GM21619 (cell line): Measurements from ENCODE around the gene GPR68.

Source experiments
- ATAC-seq: cut with Tn5 transposase; IDR thresholded peaks from one replicate; pipeline ENCODE4 v1.9.1; 2021; ENCODE audit not compliant: unreplicated experiment

The GPR68 gene

DNA sequence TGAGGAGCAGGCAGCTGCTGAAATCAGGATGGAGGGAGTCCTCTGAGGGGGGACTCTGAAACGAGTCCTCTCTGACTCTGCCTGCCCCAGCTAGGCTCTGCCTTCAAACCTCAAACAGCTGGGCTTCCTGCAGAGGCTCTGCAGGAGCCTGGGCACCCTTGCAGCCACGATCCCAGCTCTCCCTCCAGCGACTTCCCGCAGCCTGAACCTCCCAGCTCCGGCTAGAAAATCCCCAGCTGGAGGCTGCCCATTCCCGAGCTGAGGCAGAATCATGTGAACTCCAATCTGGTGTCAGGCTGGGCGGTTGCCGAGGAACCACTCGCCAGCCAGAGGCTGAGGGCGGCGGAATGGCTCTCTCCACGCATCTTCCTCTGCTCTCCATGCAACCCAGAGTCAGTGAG, at the start of gene GPR68:
TSS of gene GPR68 (minus strand) at position 204 of the 401 bp plus-strand sequence. CDS start 9,654 bp downstream, outside the sequence.
- ATAC-seq, result no peak

- ATAC-seq, result no peak
These were observed 49.6 kb upstream of the GPR68 start for GRCh38 chr14:91294153-91294552.

DNA sequence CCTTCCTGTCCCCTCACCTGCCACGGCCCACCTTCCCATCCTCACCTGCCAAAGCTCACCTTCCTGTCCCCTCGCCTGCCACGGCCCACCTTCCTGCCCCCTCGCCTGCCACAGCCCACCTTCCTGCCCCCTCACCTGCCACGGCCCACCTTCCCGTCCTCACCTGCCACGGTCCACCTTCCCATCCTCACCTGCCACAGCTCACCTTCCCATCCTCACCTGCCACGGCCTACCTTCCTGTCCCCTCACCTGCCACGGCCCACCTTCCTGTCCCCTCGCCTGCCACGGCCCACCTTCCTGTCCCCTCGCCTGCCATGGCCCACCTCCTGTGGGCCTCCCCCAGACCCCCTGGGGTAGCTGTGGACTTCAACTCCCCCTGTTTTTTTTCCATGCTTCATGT, 48.8 kb upstream of the GPR68 start:
- no peak for ATAC-seq

- no peak for ATAC-seq
These were observed 48.0 kb upstream of the GPR68 start for GRCh38 chr14:91292491-91292890.

DNA sequence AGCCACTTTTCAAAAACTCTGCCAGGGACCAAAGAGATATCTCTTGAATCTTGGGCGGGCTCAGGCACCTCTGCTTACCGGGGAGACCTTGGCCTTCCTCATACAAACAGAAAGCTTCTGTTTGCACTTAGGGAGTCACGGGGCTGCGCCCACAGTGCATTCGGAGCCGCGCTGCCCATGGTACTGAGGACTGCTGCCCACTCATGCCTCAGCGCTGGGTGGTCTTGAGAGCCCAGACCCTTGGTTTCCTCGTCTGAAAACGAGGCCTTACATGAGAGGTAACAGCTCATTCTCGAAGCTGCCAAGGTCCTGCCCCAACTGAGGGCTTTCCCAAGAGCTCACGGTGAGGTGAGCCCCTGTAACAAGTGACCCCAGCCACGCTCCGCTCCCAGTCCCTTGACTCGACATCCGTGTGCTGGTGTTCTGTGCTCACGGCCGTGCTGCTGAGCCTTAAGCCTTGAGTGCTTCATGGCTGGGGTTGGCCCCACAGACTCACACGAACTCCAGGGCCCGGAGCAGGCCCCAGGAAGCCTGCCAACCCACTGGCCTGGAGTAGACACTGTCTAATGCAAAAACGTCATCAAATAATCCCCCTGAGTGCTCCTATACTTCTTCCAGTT, 47.4 kb upstream of the GPR68 start:
- ATAC-seq, result no peak

DNA sequence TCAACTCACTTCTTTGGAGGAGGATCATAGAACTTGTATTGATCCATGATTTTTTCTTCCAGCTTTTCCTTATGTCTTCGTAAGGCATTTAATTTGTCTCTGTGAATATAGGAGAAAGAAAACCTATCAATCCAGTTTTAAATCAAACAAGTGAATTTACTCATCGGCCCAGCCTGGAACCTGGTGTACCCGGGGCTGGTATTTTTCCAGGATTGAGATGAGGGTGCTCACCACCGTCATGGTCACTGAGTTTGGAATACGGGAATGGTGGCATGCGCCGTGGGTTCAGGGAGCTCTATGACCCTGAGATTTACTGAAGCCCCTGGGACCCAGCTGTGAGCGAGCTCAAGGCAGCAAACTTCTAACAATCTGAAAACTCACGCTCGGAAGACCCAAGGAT, 46.5 kb upstream of the GPR68 start:
- no peak for ATAC-seq

DNA sequence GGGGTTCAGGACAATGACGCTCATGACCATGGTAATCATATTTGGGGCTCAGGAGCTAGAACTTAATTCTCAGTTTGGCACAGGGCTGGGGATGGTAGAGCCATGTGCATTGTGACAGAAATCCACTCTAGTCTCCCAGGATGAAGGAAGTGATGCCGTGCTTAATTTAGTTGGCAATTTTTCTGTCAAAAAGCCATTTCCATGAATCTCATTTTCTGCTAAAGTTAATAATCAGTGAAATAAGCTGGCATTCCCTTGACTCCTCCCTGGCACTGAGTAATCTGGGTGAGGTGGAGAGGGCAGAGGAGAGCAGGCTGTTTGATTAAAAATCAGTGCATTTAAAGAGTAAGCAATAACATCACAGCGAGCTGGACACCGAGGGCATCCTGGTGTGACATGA, 45.0 kb upstream of the GPR68 start:
- ATAC-seq, result no peak

DNA sequence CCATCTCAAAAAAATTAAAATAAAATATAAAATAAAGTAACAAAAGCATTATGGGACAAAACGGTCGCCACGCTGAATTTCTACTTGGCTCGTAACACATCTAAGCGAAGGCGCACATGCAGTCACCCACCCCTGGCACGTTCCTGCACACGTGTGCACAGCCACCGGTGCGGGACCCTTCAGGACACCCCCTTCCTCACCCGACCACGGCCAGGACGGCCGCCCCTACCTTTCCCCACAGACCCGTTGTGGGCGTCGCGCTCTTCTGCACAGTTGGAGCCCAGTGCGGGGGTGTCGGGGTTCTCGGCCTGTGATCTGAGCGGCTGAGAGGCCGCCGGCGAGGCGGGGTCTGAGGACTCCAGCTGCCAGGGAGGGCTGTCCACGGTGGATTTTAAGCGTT, 44.4 kb upstream of the GPR68 start:
- ATAC-seq, result no peak

- no peak for ATAC-seq
These were observed 42.0 kb upstream of the GPR68 start for GRCh38 chr14:91286530-91286937.

- ATAC-seq, result no peak
These were observed 40.5 kb upstream of the GPR68 start for GRCh38 chr14:91284791-91285548.

GRCh38 chr14:91284146-91284790, 39.8 kb upstream of the GPR68 start:
- ATAC-seq, result no peak

DNA sequence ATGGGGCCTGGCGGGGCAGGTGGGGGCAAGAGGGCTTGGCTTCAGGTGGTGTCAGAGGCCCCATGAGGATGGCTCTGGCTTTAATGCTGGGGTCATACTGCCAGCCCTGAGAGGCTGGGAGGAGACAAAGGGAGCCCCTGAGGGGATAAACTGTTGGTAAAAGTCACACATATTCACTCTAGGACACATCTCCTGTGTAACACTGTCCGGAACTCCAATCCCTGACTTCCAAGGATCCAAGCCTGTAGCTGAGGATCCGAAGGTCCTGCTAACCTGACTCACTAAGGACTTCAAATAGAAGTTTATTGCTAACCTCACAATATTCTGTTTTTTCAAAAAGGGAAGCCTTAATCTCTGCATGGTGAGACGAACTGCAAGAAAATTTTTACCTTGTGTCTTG, 39.2 kb upstream of the GPR68 start:
- ATAC-seq, result no peak

- no peak for ATAC-seq
These were observed 38.6 kb upstream of the GPR68 start for GRCh38 chr14:91282954-91283645.

- no peak for ATAC-seq
These were observed 36.8 kb upstream of the GPR68 start for GRCh38 chr14:91281346-91281745.

DNA sequence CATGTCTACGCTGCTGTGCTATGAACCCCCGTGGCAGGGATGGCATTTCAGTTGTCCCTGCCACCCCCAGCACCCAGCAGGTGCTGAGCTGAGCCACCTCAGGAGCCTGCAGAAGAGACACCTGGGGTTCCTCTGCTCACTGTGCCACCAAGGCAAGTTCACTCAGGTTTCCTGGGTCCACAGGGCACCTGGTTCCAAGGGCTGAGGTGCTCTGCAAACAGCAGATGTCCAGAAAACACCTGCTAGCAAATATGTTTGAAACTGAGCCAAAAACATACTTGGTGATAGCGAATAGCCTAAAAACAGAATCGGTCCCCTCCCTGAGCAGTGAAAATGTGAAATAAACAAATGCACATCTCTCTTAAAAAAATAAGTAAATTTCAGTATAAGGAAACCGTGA, 35.6 kb upstream of the GPR68 start:
- no peak for ATAC-seq

- ATAC-seq, result no peak
These were observed 34.9 kb upstream of the GPR68 start for GRCh38 chr14:91279354-91279753.

GRCh38 chr14:91278383-91278715, 33.8 kb upstream of the GPR68 start:
- ATAC-seq, result no peak

DNA sequence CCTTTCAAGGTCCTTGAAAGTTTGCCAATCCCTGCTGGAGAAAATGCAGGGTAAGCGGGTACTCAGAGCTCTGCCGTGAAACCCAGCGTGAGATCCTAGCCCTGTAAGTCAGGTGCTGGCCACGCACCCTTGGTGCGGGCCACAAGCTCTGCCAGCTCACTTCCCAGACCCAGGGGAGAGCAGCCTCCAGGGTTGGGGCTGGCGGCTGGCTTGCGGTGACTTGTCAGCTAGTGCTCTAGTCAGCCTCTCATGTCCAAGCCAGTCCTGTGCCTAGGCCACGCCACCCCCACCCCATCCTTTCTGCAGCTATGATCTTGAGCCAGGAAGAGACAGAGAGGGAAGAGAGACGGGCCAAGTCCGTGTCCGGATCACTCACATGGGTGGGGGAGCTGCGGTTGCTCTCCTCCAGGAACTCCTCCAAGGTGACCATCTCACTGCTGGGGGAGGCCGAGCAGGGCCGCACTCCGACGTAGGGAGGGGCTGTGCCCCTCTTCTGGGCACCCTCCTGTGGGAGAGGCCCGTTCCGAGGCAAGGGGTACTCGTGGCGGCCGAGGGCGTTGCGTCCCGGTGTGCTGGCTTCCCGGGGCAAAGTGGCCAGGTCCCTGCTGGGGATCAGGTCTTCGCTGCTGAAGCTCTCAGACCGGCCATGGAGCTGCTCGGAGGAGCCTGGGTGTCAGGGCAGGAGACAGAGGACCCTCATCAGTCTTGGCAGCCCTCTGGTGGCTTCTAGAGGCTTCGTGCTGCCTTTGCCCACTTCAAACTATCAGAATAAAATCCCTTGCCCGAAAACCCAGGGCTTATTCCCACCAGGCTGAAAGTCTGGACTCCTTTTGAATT, 33.3 kb upstream of the GPR68 start:
- ATAC-seq, result no peak

DNA sequence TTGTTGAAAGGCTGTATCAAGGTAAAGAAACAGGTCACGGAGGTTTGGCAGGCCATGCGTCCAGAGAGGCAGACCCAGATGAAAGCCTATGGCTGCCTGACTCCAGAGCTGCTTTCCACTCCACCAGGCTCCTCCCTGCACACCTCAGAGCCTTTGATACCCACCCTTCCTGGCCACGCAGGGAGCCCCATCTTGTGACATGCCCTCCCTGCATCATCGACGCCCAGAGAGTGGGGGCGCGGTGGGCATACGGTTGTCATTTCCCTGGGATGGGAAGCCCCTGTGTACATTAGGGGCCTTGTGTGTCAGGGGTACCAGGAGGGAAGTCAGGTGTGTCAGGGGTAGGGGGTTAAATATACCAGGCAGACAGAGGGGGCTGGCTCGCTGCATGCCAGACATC, 30.3 kb upstream of the GPR68 start:
- ATAC-seq, result no peak

DNA sequence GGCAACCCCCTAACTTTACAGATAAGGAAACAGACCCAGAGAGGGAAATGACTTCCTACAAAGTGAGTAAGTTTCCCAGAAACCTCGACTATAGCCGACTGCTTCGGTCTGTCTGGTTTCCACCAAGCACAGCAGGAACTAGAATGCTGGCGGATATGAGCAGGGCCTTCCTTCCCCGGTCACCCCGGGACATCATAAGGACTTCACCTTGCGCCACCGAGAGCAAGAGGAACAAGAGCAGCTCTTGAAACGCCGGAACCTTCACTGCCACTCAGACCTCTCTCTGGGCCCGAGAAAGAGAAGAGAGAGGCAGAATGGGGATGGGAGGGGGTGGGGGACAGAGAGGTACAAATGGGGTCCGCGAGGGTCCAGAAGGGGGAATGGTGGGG, 29.4 kb upstream of the GPR68 start:
- no peak for ATAC-seq
